WERI-Rb-1 (cell line): ENCODE data around the gene ITGA2.

Source experiments
- DNase-seq: peaks from one replicate; pipeline ENCODE4 v3.0.0-alpha.2; 2020
- H3K27ac ChIP-seq: fragments of 250-450 bp; sonication (Bioruptor Pico); 2 replicates; pipeline ENCODE4 v1.5.1; 2020; ENCODE audit warnings: mild to moderate bottlenecking, moderate library complexity
- H3K27me3 ChIP-seq: fragments of 250-450 bp; sonication (Bioruptor Pico); 2 replicates; pipeline ENCODE4 v1.5.1; 2021; ENCODE audit warnings: mild to moderate bottlenecking, low read depth, moderate library complexity; ENCODE audit not compliant: insufficient read depth, severe bottlenecking
- H3K36me3 ChIP-seq: fragments of 250-450 bp; sonication (Bioruptor Pico); 2 replicates; pipeline ENCODE4 v1.5.1; 2020; ENCODE audit warnings: mild to moderate bottlenecking, moderate library complexity
- H3K4me3 ChIP-seq: 2 replicates; pipeline ENCODE4 v1.5.1; 2011; ENCODE audit warnings: low read depth, mild to moderate bottlenecking, control low read depth, low read length
- H3K9me3 ChIP-seq: fragments of 250-450 bp; sonication (Bioruptor Pico); 2 replicates; pipeline ENCODE4 v1.5.1; 2021; ENCODE audit warnings: mild to moderate bottlenecking, moderate library complexity; ENCODE audit not compliant: severe bottlenecking
- TF ChIP-seq, protein P1 (sequence below): IDR thresholded peaks from 2 replicates; pipeline ENCODE4 v1.5.1; 2011; ENCODE audit warnings: low read depth, mild to moderate bottlenecking, control low read depth, inconsistent platforms, low read length

Gene ITGA2

GRCh38 chr5:53128481-53128880 lies 139.3 kb downstream of the ITGA2 start:
- Histone ChIP-seq H3K4me3 (no peak overlapping the region), H3K27ac (no peak overlapping the region), H3K27me3 (no peaks in the 10 kb centered on the region), H3K9me3 (no peaks in the 10 kb centered on the region), H3K36me3 (no peaks in the 10 kb centered on the region)
- TF ChIP-seq, protein P1, sequence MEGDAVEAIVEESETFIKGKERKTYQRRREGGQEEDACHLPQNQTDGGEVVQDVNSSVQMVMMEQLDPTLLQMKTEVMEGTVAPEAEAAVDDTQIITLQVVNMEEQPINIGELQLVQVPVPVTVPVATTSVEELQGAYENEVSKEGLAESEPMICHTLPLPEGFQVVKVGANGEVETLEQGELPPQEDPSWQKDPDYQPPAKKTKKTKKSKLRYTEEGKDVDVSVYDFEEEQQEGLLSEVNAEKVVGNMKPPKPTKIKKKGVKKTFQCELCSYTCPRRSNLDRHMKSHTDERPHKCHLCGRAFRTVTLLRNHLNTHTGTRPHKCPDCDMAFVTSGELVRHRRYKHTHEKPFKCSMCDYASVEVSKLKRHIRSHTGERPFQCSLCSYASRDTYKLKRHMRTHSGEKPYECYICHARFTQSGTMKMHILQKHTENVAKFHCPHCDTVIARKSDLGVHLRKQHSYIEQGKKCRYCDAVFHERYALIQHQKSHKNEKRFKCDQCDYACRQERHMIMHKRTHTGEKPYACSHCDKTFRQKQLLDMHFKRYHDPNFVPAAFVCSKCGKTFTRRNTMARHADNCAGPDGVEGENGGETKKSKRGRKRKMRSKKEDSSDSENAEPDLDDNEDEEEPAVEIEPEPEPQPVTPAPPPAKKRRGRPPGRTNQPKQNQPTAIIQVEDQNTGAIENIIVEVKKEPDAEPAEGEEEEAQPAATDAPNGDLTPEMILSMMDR = no peak
- no peak for DNase-seq

- DNase-seq = no peak
- no peaks in the 10 kb centered on the region for H3K36me3 ChIP-seq
- H3K9me3 ChIP-seq = no peaks in the 10 kb centered on the region
- H3K27me3 ChIP-seq = no peaks in the 10 kb centered on the region
- no peak overlapping the region for H3K4me3 ChIP-seq
- H3K27ac ChIP-seq = no peak overlapping the region
- TF ChIP-seq, protein P1 = no peak
These were observed 141.1 kb downstream of the ITGA2 start for GRCh38 chr5:53130266-53130665.

DNA sequence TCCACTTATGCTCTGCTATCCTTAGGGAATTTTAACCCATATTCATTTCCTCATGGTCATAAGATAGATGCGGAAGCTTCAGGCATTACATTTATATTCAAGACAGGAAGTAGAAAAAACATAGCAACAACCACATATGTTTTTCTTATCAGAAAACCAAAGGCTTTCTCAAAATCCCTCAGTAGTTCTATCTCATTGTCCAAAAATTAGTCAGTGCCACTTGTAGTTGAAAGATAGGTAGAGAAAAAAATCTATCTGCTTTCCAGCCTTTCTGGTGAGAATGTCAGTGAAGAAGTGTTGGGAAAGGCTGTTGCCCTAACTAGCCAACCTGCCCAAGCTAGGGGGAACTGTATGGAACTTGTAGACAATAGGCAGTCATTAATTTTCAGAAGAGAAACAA lies 143.9 kb downstream of the ITGA2 start:
- Histone ChIP-seq H3K27ac (no peak overlapping the region), H3K27me3 (no peaks in the 10 kb centered on the region), H3K9me3 (no peaks in the 10 kb centered on the region), H3K4me3 (no peak overlapping the region), H3K36me3 (no peaks in the 10 kb centered on the region)
- TF ChIP-seq, protein P1 = no peak
- DNase-seq = no peak
